HG03520 (cell line): ENCODE results near the gene HMGN2.
"Not testable (repeated sequence)": the region's sequence is repeated elsewhere in the genome, so short reads cannot be mapped to it uniquely, and the experiment has no call there.

ENCODE experiments used
- ATAC-seq: cut with Tn5 transposase; IDR thresholded peaks from one replicate; pipeline ENCODE4 v1.9.1; 2021; ENCODE audit warnings: mild to moderate bottlenecking, moderate library complexity; ENCODE audit not compliant: unreplicated experiment

Gene HMGN2

GRCh38 chr1:26476958-26477357 is 4.7 kb downstream of the HMGN2 start:
- no peak for ATAC-seq

- ATAC-seq: no peak
Measured at GRCh38 chr1:26477446-26478152, 5.4 kb downstream of the HMGN2 start.

- no peak for ATAC-seq
Measured at GRCh38 chr1:26478159-26478558, 5.9 kb downstream of the HMGN2 start.

GRCh38 chr1:26478988-26479387 is 6.7 kb downstream of the HMGN2 start:
- ATAC-seq: no peak

- ATAC-seq: no peak
Measured at GRCh38 chr1:26482921-26483320, 10.7 kb downstream of the HMGN2 start.

GRCh38 chr1:26483980-26484379 is 11.7 kb downstream of the HMGN2 start:
- ATAC-seq: no peak

- ATAC-seq: no peak
Measured at GRCh38 chr1:26490155-26490554, 17.9 kb downstream of the HMGN2 start.

- ATAC-seq: no peak
Measured at GRCh38 chr1:26493267-26493666, 21.0 kb downstream of the HMGN2 start.

GRCh38 chr1:26493938-26494337 is 21.7 kb downstream of the HMGN2 start:
- ATAC-seq: no peak

GRCh38 chr1:26496861-26497260 is 24.6 kb downstream of the HMGN2 start:
- ATAC-seq: no peak

- ATAC-seq: no peak
Measured at GRCh38 chr1:26498894-26499293, 26.7 kb downstream of the HMGN2 start.

GRCh38 chr1:26500488-26501175 is 28.4 kb downstream of the HMGN2 start:
- ATAC-seq: peak; percentile 40

- not testable (repeated sequence) for ATAC-seq
Measured at GRCh38 chr1:26510711-26511110, 38.5 kb downstream of the HMGN2 start.

GRCh38 chr1:26515836-26516235 is 43.6 kb downstream of the HMGN2 start:
- not testable (repeated sequence) for ATAC-seq

- no peak for ATAC-seq
Measured at GRCh38 chr1:26516987-26517765, 44.9 kb downstream of the HMGN2 start.

GRCh38 chr1:26517766-26518049 is 45.5 kb downstream of the HMGN2 start:
- ATAC-seq: no peak

GRCh38 chr1:26518355-26518754 is 46.1 kb downstream of the HMGN2 start:
- no peak for ATAC-seq

- no peak for ATAC-seq
Measured at GRCh38 chr1:26520339-26520738, 48.1 kb downstream of the HMGN2 start.

GRCh38 chr1:26521669-26522030 is 49.4 kb downstream of the HMGN2 start:
- ATAC-seq: no peak

- ATAC-seq: no peak
Measured at GRCh38 chr1:26522073-26522472, 49.8 kb downstream of the HMGN2 start.

GRCh38 chr1:26524181-26524580 is 51.9 kb downstream of the HMGN2 start:
- no peak for ATAC-seq
